ENCODE measurements around the gene GORASP1.
A peak's percentile ranks its signal among the peaks of the same experiment; 100 is the strongest.

The GORASP1 gene

DNA sequence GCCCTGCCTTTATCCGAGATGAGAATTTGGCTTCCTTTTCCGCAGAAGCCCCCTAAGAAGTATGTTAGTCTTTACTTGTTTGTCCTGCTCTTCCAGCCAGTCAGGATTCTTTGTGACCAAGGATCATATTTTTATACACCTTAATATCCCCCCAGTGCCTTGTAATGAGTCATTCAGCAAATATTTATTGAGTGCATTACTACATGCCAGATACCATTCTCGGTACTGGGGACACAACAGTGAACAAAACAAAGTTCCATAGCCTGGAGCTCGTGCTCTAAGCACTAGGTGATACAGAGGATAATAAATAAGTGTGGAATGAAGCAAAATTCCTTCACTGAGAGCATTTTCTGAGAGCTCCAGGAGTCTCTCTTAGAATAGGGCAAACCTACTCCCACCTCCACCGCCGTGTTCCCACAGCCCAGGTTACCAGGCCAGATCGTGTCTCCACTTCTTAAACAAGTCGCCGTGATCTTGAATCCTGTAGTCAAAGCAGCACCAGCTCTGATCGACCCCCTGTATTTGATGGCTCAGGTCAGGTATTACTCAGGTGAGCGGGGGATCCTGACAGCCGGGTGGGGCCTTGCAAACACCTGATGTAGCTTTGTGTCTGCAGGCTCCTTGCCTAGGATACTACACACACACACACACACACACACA, 18.5 kb upstream of the GORASP1 start:
- DNase-seq (ENCODE audit: low spot score) = no peak

DNA sequence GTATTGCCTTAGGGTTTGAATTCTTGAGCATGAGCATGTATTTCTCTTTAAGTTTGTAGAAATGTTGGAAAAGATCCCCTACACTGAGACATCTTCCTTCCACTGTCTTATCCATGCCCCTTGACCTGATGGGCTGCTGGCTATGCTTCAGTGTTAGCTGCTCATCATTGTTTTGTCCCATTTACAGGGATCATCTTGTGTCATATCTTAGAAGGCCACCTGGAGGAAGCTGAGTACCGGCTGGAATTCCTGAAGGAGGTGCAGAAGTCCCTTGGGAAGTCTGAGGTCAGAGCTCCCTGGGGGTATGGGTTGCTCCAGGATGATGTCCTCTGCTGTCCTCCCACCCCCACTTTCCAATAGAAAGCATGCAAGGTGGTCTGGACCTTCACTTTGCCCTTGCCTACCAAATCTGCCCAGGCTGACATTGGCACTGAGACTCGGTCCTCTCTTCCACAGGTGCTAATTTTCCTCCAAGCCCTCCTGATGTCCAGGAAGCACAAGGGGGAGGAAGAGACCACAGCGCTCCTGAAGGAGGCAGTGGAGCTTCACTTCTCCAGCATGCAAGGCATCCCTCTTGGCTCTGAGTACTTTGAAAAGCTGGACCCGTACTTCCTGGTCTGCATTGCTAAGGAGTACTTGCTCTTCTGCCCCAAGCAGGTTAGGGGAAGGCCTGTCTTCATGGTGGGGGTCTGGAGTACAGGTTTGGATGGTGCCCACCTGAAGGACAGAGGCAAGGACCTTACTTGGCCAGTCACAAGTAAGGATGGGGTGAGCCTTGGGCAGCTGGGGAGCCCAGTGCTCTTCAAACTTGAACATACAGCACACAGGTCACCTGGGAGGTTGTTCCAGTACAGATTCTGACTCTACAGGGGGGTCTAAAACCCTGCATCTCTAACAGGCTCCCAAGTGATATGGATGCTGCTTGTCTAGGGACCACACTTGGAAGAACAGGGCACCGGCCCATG, 17.7 kb upstream of the GORASP1 start:
- no peak for DNase-seq (ENCODE audit: low spot score)

DNA sequence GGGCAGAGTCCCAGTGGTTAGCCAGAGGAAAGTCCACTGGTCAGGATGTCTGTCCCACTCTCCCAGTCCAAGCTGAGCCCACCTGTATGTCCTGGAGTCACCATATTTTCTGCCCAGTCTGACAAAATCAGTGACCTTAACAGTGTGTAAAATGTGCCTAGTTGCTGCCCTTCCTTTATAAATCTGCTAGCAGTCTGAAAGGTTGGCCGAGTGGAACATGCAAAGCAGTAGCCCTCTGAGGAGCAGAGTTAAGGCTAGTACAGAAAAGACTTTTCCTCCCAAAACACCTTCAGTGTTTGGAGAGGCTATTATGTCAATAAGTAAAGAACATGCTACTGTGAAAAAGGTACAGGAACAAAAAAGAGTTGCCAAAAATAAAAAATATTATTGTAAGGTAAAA, 15.4 kb upstream of the GORASP1 start:
- no peak for DNase-seq (ENCODE audit: low spot score)

DNA sequence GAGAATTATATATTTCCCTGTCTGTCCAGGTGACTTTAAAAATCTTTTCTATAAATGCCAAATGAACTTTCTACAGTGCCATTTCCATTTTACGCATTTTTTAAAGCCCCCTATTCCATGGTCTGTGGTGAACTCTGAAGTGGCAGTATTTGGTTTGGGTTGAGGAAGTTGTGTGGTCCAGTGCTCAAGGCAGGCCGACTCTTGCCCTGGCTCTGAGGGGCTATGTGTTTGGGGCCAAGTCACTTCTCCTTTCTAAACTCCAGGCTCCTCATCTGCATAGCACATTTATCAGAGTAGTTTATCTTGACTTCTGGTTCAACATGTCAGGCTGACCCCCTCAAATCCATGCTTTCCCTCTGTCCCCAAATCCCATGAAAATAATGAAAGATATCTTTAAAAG, 14.2 kb upstream of the GORASP1 start:
- no peak for DNase-seq (ENCODE audit: low spot score)

DNA sequence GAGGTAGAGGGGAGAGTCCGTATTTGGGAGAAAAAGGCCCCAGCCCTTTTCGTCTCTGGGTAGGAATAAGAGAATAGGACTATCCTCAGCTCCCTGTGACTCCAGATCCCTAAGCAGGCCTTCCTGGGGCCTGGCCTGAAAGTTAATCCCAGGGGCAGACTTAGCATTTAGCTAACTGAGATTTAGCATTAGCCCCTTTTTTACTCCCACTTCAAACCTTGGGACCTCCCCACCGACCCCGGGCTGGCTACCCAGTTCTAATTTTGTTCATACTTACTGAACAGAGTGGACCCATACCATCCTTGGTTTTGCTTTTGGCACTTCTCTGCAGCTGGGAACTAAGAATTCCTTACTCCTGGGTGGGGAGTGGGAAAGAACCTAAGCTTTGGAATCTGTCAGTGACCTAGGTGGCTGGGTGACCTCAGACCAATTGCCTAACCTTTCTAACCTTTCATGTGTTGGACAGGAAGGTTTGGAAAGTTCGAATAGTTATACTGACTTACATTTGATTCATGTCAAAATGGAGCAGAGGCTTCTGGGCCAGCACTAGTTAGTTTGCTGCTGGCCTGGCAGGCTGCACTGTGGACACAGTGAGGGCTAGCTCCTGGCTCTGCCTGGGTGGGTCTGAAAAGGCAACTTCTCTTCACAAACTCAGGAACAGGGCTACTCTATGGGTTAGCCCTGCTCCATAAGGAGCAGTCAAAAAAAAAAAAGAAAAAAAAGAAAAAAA, 11.7 kb upstream of the GORASP1 start:
- no peak for DNase-seq (ENCODE audit: low spot score)

DNA sequence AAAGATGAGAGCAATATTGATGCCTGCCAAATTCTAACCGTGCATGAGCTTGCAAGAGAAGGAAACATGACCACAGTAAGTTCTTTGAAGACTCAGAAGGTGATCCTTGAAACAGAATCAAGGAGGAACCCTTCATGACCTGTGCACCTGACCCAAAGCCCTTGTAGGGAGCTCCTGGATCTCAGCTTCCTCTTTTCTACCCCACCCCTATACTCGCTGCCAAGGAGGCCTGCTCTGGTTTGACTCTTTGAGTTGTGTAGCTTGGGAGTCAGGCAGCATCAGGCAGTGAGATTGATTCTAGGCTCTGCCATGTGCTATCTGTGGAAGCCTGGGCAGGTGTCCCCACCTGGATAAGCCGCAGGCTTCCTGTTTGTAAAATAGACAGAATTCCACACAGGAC, 10.7 kb upstream of the GORASP1 start:
- DNase-seq (ENCODE audit: low spot score) = no peak

DNA sequence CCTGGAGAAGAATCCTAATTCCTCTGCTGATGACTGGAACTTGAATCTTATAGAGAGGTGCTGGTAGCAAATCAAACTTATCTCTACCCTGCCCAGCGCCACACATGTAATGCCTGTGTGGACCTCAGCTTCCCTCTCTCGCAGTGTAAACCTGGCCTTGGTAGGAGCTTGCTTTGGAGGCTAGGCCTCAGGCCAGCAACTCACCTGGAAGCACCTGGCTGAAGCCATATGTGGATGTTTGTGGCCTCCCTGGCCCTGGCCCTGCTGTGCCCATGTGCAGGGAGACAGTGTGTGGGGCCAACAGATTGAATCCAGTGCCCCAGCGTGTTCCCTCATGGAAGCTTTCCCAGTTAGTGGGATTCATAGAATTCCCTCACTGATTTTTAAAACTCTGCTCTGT, 8.4 kb upstream of the GORASP1 start:
- no peak for DNase-seq (ENCODE audit: low spot score)

DNA sequence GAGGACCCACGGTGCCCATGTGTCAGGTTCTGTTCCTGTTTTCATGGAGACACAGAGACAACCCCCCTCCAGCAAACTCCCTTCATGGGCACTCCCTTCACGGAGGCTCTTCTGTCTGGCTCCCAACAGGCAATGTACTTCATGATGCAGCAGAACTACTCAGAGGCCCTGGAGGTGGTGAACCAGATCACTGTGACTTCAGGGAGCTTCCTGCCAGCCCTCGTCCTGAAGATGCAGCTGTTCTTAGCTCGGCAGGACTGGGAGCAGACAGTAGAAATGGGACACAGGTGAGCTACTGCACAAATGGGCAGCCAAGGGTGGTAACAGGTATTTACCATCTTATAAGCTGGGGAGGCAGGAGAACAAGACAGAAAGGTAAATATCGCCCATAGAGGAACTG, 7.0 kb upstream of the GORASP1 start:
- DNase-seq (ENCODE audit: low spot score) = no peak

DNA sequence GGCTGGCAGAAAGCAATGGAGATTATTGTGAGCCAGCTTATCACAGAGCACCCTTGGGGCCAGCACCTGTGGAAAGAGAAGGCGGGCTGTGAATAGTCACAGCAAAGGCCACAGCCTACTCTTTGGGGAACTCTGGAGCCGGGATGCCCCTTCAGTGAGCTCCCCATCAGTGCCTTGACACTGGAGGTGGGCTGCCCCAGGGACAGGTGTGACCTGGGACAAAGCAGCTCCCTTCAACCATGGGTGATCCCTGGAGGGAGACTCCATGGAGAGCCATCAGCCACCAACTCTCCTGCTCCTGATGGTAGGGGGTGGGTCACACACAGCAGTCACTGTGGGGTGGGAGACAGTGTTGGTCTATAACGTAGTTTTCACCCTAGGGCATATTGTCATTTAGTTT, 5.9 kb upstream of the GORASP1 start:
- no peak for DNase-seq (ENCODE audit: low spot score)

DNA sequence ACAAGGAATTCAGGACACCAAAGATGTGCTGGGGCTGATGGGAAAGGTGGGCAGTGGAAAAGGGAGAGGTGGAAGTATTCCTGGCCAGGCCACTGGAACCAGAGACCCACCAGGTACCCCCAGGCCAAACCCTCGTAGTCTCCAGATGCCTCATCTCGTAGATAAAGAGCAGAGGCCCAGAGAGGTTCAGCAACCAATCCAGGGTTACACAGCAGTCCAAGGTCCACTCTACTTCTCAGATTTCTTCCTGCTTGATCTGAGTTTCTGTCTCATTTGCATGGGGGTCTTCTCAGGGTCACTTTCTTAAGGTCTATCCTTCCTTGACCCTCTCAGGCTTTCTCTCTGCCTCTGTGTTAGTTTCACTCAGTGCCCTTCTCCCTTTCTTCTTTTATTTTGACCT, 5.1 kb upstream of the GORASP1 start:
- DNase-seq (ENCODE audit: low spot score) = no peak

DNA sequence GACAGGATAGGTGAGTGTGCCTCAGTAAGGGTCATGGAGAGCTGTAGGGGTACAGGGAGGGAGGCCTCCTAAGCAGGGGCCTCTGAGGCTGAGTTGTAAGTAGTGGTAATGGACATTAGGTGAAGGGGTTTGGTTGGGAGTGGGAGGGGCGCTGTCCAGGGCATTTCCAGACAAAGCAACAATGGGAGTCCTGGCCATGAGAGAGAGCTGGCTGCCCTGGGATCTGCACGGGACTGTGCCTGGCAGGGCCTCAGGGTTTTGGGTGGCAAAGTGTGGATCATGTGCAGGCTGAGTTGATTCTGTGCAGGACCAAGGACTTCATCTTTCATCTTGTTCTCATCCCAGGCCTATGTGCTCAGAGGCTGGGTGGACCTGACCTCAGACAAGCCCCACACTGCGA, 4.7 kb upstream of the GORASP1 start:
- no peak for DNase-seq (ENCODE audit: low spot score)

DNA sequence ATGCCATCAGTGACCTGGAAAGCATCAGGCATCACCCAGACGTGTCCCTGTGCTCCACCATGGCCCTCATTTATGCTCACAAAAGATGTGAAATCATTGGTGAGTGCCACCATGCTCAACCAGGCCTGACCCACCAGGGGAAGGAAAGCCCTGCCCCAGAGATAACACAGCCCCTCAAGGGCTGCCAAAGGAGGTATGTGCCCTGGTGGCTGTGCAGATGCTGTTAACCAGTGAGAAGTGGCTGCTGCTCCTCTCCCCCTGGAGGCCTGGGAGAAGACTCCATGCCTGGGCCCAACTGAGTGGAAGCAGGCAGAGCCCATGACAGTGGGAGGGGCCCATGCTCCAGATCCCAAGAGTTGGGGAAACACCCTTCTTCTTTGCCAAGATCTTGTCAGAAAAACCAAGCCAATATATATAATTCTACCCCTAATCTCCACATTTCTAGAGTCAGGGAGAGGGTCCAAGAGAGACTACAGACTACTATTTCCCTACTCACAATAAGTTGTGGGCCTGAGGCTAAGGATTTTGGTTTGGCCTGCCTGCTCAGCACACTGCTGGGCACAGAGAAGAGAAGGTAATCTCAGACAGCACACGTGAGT, 2.7 kb upstream of the GORASP1 start:
- DNase-seq (ENCODE audit: low spot score) = no peak

DNA sequence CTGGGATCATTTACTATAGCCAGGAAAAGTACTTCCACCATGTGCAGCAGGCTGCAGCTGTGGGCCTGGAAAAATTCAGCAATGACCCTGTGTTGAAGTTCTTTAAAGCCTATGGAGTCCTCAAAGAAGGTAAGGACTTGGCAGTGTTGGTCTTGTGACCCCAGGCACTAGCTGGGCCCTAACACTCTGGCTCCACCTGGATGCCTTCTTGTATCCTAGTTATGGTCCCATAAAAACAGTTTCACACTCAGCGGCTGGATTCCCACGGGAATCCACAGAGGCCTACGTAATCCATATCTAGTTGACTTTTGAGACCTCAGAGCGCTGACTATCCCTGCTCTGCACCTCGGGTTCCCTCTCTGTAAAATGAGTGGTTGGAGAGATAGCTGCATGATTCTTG, 1.7 kb upstream of the GORASP1 start:
- no peak for DNase-seq (ENCODE audit: low spot score)

DNA sequence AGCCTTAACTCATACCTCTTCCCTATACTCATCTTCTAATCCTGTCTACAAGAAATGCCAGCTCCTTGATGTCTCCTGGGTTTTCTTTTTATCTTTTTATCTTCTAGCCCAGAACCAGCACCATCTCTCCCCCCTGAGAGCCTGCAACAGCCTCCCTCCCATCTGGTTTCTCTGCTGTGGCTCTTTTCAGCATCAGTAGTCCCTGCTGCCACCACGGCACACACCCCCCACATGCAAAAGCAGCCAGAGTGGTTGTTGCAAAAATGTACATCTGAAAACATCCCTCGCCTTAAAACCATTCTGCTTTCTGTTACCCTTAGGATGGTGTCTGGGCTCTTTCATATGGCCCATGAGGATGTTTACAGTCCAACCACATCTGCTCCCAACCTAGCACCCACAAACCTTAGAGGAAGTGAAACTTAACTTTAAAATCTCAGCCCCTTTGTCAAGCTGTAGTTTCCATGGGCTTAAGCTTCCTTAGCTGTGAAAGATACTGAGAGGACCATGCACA, 828 bp upstream of the GORASP1 start:
- peak; percentile 48 for DNase-seq (ENCODE audit: low spot score)

DNA sequence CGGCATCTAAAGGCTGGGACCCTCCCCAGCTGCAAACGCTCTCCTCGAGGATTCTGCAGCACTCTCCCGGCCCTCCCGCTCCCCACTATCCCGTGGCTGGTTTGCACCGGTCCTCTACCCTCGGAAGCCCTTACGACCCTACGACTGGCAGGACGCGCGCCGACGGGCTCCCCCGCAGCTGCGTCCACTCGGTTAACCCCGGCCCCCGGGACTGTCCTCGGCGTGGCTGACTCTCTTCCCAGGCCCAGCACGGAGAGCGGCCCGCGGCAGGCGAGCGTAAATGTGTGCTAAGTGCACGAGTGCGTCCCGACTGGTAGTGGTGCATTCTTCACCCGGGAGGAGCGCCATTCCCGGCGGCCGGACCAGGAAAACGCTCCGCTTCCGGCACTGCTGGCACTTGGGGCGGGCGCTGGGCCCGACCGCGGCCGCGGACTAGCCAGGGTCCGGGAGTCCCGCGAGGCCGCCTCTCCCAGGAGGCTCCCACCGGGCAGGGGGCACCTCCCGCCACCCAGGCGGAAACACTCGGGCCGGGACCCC, 508 bp downstream of the GORASP1 start:
- DNase-seq (ENCODE audit: low spot score) = peak; percentile 37

DNA sequence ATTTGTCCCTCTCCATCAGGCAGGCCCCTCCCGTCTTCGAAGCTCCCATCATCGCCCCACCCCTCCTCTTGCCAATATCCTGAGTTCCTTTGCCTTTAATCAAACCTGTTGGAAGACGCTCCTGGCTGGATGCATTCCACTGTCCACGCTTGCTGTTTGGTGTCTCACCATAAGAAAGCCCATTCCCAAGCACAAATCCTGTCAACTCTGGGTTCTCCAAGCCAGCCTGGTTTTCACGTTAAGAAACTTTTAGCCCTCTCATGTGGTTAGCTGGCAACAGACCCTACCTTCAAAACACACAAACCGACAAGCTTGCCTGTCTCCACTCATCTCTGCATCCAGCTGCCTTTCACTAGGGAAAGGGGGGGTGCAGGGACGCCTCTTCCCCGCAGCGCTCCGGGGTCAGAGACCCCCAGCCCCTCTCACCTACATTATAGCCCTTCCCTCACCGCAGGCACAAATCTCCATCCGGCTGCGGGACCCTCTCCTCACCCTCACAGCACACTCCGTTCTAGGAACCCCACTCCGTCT, 1.1 kb downstream of the GORASP1 start:
- no peak for DNase-seq (ENCODE audit: low spot score)

DNA sequence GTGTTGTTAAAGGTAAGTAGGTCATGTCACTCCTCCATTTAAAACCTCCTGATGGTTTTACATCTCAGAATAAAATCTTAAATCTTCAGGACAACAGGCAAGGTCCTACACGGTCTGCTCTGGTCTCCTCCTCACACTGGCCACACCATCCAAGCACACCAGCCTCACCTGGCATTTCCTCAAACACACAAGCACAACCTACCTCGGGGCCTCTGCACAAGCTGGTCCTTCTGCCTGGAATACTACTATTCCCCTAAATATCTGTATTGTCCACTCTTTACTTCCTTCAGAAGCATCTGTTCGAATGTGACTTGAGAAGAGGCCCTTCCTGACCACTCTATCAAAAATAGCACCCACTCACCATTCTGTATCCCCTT, 1.8 kb downstream of the GORASP1 start:
- no peak for DNase-seq (ENCODE audit: low spot score)

DNA sequence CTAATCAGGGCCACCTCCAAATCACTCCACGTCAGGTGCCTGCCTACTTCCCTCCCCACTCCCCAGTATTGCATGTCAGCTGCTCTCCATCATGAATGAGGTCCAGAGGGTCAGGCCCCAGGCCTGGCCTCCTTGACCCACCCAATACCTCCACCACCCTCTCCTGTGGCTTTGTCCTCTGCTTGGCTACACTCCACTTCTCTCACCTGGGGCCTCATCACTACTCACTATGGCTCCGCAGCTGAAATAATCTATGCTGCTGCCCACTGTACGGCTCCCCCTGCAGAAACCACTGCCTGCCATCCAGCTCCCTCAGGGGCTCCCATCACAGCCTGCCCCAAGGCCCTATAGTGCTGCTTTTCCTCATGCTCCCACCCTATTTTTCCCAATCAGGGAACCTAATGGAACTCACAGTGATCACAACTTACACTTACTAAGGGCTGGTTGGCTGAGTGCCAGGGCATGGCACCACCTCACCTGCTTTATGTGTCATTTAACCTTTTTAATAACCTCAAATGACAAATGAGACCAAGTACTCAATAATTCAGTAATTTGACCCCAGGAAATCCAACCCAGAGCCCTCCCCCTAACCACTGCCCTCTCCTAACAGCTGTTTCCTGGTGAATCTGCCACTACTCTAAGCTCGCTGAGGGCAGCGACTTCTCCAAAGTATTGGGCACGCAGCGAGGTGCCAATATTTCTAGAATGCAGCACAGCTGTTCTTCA, 2.3 kb downstream of the GORASP1 start:
- no peak for DNase-seq (ENCODE audit: low spot score)

DNA sequence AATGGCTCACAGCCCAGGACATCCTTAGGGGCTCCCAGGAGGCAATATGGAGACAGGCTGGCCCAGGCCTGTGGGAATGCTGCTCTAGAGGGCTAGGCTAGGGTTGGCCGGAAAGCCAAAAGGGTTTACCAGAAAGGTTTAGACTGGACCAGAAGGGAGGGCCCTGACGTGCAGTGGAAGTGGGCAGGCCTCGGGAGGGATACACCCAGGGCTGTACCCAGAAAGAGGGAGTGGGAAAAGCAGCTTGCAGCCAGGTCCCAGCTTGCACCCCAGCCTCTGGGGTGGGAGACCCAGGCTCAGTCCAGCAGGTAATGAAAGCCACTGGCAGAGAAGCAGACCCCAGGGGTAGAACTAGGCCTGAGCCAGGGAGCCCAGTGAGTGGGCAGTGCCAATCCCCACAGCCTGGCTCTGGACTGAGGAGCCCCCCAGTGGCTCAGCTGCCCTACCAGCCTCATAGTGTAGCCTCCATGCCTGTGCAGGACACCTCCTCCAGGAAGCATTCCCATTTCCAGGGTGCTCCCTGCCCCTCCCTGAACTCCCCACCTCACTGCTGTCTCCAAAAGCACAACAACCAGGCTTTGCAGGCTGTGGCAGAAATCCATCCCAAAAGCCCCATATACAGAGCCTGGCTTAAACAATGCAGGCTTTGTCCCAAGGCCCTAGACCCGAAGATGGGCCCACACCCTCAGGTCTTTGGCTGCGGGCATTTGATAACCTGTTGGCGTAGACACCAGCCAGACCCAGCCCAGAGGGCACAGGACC, 3.5 kb downstream of the GORASP1 start:
- DNase-seq (ENCODE audit: low spot score) = peak; percentile 43

DNA sequence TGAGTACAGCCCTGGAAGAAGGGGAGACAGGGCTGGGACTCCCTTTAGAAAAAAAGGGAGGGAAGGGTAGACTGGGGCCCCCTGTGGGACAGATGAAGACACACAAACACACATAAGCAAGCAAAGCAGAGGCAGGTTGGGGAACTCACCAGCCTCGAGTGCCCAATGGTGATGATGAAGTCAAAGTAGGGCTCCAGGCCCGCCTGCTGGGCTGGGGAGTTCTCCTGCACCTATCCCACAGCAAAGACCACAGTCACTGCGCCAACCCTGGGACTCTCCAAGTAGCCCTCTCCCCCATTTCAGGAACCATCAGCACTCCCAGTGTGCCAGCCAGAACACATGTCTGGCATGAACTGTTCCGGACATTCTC, 4.1 kb downstream of the GORASP1 start:
- no peak for DNase-seq (ENCODE audit: low spot score)

Measured in globus pallidus (tissue), 1 donor.